NCI-H1417 treated with DMSO at 0.1 percent for 48 hours (cell line): ENCODE measurements around the gene SWSAP1.
"Not testable (repeated sequence)": the region's sequence is repeated elsewhere in the genome, so short reads cannot be mapped to it uniquely, and the experiment has no call there.

Experiments
- DNase-seq: peaks from one replicate; lab custom pipeline; 2025; lab: John Stamatoyannopoulos, UW

Gene SWSAP1, protein sequence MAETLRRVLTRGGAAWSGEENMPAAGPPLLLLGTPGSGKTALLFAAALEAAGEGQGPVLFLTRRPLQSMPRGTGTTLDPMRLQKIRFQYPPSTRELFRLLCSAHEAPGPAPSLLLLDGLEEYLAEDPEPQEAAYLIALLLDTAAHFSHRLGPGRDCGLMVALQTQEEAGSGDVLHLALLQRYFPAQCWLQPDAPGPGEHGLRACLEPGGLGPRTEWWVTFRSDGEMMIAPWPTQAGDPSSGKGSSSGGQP

DNA sequence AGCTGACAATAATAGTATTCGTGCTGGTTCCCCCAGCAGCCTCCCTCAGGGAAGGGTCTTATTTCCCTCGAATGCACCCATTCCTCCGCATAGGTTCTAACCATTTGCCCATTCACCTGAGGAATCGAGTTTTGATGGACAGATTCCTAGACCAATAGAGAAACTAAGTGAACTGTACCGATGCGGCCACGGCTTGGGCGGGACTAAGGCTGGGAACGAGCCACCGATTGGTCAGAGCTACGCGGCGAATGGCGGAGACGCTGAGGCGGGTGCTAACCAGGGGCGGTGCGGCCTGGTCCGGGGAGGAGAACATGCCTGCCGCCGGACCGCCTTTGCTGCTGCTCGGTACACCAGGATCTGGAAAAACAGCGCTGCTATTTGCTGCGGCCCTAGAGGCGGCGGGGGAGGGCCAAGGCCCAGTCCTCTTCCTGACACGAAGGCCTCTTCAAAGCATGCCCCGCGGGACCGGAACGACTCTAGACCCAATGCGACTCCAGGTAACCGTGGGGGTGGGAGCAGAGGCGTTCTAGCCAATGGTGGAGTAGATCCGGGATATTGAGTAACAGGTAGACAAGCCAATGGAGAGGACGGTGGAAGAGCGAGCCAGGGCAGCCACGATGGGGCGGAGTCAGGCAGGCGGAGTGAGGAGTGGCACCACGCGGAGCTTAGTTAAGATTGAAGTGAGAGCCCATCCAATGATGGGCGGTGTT, at the start of gene SWSAP1:
TSS of gene SWSAP1 (plus strand) at position 234 of the 710 bp plus-strand sequence. CDS start at position 249, 15 bp downstream.
- peak; percentile 99 for DNase-seq

DNA sequence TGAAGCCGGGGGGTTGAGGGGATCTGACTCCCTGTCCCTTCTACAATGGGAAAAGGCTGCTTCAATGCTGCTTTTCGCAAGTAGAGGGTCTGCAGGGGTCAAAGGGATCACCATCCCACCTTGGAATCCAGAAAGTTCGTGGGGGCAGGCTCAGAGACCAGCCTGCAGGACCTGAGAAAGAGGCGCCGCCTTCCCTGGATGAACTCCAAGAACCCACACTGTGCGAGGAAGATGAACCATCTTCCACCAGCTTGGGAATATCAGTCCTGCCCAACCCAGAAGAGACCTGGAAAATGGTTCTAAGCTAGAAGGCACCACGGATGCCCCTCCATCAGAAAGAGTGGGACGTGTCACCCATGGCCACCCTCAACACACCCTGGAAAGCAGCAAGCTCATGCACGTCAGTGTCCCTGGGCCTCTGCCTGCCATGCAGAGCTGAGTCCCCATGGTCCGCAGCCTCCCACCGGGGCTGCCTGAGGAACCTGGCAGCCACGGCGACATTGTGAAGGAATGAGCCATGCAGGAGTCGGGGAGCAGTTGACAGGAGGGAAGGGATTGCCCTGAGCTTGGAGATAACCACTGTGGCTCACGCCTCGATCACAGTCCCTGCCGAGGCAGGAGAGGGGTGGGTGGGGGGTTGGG, 49.6 kb upstream of the SWSAP1 start:
- no peak for DNase-seq

GRCh38 chr19:11325544-11325943, 48.9 kb upstream of the SWSAP1 start:
- DNase-seq, result no peak

- DNase-seq, result no peak
Measured at GRCh38 chr19:11330127-11330526, 44.3 kb upstream of the SWSAP1 start.

DNA sequence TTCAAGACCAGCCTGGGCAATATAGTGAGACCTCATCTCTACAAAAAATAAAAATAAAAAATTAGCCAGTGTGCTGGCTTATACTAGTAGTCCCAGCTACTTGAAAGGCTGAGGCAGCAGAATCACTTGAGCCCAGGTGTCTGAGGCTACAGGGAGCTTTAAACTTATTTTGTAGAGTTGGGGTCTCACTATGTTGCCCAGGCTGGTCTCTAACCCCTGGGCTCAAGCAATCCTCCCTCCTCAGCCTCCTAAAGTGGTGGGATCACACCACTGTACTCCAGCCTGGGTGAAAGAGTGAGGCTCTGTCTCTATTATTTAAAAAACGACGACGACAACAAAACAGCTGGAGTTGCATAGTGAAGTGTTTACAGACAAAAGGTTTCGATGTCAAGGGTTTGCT, 43.0 kb upstream of the SWSAP1 start:
- no peak for DNase-seq

DNA sequence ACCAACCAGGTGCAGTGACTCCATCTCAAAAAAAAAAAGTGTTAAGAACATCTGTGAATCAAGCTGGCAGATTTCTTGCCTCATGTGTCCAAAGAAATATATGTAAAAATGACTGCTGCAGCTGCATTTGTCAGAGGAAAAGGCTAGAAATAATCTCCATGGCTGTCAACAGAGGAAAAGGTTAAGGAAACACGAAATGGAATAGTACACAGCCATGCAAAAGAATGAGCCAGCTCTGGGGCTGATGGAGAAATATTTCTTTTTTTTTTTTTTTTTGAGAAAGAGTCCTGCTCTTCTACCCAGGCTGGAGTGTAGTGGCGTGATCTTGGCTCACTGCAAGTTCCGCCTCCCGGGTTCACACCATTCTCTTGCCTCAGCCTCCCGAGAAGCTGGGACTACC, 41.6 kb upstream of the SWSAP1 start:
- DNase-seq, result no peak

- DNase-seq, result not testable (repeated sequence)
Measured at GRCh38 chr19:11333838-11334237, 40.6 kb upstream of the SWSAP1 start.

DNA sequence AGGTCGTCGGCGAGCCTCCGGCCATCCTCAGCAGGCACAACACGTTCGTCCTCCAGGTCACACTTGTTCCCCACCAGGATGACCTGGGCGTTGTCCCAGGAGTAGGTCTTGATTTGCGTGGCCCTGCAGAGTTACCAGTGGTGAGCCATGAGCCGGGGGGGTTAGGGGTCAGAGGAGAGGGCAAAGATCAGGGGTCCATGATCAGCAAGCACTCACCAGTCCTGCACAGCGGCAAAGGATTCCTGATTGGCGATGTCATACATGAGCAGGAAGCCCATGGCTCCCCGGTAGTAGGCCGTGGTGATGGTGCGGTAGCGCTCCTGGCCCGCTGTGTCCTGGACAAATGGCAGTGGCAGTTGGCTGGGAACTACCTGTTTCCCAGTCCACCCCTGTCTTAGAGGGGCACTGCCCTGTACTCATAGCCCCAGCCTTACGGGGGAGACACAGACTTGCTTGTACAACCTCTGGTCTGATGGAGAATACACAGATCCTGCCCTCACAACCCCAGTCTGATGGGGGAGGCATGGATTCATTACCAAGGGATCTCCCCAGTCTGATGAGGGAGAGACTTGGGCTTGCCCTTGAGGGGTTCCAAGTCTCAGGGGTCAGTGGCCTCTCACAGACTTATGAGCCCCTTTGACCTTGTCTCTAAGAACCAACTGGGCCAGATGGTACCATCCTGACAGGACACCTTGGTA, 38.9 kb upstream of the SWSAP1 start:
- no peak for DNase-seq

DNA sequence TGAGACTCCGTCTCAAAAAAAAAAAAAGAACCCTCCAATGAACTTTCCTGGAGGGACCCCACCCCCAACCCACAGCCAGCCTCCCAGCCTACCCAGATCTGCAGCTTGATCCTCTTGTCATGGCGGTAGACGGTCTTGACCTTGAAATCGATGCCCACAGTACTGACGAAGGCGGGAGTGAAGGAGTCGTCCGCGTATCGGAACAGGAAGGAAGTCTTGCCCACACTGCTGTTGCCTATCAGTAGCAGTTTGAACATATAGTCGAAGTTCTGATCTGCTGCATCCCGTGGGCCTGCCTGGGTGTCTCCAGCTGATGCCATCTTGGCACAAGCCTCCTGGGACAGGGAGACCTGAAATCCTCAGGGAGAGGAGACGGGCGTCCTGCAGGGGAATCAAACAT, 37.4 kb upstream of the SWSAP1 start:
- DNase-seq, result no peak

GRCh38 chr19:11338121-11338520, 36.3 kb upstream of the SWSAP1 start:
- no peak for DNase-seq

DNA sequence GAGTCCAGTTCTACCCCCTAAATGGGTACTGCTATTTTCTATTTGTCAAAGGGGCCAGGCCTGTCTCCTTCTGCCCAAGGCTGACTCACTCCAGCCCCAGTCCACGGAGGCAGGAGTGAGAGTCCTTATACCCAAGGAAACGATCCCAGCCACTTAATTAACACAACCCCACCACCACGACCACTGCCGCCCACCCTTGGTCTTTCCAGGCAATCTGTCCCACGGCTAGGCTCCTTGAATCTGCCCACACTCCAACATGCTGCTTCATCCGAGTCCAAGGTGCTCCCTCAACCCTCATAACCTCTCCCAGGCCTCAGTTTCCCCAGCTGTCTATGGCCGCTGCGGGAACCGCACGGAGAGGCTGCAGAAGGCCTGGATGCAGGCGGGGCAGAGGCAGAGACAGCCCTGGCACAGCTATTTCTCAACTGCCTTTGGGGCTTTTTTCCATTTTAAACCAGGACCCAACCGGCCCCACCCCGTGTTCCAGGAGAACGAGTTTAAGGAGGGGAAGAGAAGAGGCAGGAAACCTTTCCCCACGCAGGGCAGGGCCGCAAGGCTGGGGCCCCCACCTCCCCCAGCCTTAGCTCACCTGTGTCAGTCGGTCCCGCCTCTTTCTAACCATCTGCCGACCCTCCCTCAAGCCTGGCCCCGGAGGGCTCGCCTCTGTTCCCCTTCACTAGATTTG, 35.8 kb upstream of the SWSAP1 start:
- DNase-seq, result no peak

DNA sequence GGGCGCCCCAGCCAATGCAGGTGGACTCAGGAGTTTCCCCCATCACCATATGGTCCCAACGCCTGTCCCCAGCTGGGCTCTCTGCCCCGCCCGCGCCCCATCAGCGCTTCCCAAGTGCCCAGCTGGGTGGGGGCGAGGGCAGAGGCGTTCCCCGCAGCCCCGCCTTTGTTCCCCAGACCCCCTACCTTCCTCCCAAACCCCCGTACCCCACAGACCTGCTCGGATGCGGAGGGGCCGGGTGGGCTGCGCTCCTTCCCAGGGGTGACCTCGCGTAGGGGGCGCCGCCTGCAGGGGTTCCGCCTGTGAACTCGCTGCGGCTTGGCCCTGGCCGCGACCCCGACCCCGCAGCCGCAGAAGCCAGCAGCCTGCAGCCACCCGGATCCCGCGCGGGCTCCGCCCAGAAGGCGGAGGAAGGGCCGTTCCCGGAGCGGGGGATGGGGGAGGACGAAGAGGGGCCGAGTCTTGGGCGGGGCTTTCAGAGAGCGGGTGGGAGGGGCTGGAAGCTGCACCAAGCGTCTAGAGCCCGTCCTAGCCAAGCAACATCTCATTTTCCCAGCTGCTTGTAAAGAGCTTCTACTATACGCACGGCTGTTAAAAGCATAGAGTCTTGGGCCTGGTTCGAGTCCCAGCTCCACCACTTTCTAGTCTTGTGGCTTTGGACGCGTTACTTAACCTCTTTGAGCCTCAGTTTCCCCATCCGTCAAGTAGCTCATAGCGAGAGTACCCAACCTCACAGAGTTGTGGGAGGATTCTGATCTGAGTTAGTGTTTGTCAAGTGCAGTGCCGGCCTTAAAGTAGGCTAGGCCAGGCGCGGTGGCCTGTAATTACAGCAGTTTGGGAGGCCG, 35.0 kb upstream of the SWSAP1 start, which contains the start of gene RAB3D:
TSS of gene RAB3D (minus strand) at position 404 of the 845 bp plus-strand sequence. CDS start 2,258 bp downstream, outside the sequence.
- peak; percentile 14 for DNase-seq

DNA sequence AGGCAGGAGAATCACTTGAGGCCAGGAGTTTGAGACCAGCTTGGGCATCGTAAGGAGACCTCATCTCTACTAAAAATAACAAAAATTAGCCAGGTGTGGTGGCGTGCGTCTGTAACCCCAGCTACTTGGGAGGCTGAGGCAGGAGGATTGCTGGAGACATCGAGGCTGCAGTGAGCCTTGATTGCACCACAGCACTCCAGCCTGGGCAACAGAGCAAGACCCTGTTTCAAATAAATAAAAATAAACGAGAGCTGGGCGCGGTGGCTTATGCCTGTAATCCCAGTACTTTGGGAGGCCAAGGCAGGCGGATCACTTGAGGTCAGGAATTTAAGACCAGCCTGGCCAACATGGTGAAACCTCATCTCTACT, 34.4 kb upstream of the SWSAP1 start:
- not testable (repeated sequence) for DNase-seq

- DNase-seq, result no peak
Measured at GRCh38 chr19:11342429-11342828, 32.0 kb upstream of the SWSAP1 start.

DNA sequence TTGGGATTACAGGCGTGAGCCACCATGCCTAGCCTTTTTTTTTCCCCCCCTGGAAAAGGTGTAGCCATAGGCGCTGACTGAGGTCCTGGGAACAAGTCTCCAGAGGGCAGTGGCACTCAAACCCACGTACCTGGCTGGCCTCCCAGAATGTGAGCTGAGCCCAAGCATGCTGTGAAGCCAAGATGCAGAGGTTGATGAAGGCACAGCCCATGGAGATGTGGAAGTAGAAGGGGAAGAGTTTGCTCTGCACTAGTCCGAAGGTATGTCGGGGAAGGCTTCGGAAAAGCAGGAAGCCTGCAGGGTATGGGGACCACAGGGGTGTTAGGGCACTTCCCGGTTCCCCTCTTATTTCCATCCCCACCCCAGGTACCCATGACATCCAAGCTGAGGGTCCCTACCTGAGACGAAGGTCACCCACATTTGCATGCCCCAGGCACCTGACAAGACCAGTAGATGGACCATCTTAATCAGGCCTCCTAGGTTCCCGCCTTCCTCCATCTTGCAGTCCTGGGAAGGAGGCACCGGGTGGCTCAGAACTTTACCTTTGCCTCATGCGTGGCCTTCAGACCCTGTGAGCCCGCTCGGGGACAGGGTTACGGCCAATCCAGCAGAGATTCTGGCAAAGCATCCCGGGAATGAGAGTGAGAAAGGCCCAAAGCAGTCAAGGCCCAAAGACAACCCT, 29.2 kb upstream of the SWSAP1 start:
- no peak for DNase-seq

DNA sequence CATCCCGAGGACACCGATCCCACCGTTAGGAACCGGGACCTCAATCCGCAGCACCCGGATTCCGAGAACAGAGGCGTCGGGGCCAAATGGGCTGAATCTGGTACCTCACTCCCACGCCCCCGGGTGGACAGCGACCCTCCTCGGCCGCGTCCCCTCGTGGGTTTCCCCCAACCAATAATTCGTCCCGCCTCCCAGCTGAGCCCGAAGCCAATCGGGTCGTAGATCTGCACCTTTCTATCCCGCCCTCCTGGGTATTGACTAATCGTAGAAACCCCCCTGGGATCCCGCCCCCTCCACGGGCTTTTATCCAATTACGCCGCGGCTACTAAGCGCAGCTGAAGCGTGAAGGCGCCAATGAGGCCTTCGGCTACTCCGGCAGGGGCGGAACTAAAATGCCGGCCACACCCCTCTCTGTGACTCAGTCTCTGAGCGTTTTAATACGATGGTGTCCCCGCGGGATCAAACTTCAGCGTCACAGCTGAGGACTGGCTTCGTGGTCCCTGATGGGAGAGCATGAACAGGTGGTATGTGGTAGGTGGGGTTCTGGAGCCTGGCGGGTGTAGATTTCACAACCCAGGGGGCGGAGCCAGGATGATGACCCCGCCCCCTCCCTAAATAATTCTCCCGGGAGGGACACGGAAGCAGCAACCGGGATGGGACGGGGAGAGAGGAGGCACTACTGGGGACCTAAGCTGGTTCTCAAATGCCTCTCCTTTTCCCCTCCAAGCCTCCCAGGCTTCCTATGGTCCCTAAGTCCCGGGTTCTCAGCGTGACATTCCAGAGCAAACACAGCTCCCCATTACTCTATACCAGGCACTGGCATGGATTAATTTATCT, 28.1 kb upstream of the SWSAP1 start, which contains the start of the genes CCDC159 and TMEM205:
TSS of gene CCDC159 (plus strand) at position 416 of the 837 bp plus-strand sequence. CDS start at position 504, 88 bp downstream.
TSS of gene TMEM205 (minus strand) at position 165 of the 837 bp plus-strand sequence. CDS start 649 bp downstream, outside the sequence.
- peak; percentile 93 for DNase-seq

- DNase-seq, result no peak
Measured at GRCh38 chr19:11347546-11348039, 26.9 kb upstream of the SWSAP1 start.

GRCh38 chr19:11349171-11349570, 25.3 kb upstream of the SWSAP1 start:
- DNase-seq, result no peak

DNA sequence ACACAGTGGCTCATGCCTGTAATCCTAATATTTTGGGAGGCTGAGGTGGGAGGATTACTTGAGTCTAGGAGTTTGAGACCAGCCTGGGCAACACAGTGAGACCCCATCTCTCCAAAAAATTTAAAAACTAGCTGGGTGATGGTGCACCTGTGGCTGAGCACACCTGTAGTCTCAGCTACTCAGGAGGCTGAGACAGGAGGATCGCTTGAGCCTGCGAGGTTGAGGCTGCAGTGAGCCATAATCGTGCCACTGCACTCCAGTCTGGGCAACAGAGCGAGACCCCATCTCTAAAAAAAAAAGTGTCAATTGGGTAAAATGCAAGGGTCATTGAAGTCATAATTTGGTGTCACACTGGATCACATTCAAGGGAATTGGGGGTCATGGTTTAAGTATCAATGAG, 20.4 kb upstream of the SWSAP1 start:
- DNase-seq, result not testable (repeated sequence)
